Esophagus squamous epithelium (tissue), 4 donors: ENCODE results near the gene CTNNAL1.

Experiments used
- POLR2A ChIP-seq, 4 donors: fragments of 450-650 bp; IDR thresholded peaks; one replicate each; pipeline ENCODE4 v1.6.1; 2017; ENCODE audit warnings: antibody characterized with exemption in 4 of 4, mild to moderate bottlenecking in 4 of 4, moderate library complexity in 3 of 4
- TF ChIP-seq, protein P1 (sequence below), 6 experiments: fragments of 450-650 bp in 4 of 6; fragments of 200-600 bp in 2 of 6; sonication (generic) in 2 of 6; IDR thresholded peaks; one replicate each; pipeline ENCODE4 v1.5.1; 2016 to 2019; ENCODE audit warnings: antibody characterized with exemption in 6 of 6, mild to moderate bottlenecking in 4 of 6, moderate library complexity in 4 of 6

GRCh38 chr9:108973895-108974294 is 39.4 kb downstream of the CTNNAL1 start:
- TF ChIP-seq POLR2A (IDR thresholded peaks at IDR 0.05): no peak
- TF ChIP-seq, protein P1, sequence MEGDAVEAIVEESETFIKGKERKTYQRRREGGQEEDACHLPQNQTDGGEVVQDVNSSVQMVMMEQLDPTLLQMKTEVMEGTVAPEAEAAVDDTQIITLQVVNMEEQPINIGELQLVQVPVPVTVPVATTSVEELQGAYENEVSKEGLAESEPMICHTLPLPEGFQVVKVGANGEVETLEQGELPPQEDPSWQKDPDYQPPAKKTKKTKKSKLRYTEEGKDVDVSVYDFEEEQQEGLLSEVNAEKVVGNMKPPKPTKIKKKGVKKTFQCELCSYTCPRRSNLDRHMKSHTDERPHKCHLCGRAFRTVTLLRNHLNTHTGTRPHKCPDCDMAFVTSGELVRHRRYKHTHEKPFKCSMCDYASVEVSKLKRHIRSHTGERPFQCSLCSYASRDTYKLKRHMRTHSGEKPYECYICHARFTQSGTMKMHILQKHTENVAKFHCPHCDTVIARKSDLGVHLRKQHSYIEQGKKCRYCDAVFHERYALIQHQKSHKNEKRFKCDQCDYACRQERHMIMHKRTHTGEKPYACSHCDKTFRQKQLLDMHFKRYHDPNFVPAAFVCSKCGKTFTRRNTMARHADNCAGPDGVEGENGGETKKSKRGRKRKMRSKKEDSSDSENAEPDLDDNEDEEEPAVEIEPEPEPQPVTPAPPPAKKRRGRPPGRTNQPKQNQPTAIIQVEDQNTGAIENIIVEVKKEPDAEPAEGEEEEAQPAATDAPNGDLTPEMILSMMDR (IDR thresholded peaks at IDR 0.05): no peak
